Thoracic aorta (tissue), 2 donors: ENCODE results near the gene PSMA8. TPM values are rescaled to one million over a fixed set of nuclear protein-coding genes. Genes with fewer than 3 reads are reported as not detected.

Experiments used
- ATAC-seq: fragments of 150-250 bp; one replicate; pipeline ENCODE4 v1.8.0; 2017; ENCODE audit warnings: low read depth; ENCODE audit not compliant: insufficient number of reproducible peaks, low FRiP score
- DNase-seq: peaks from one replicate; pipeline ENCODE4 v3.0.0-alpha.2; 2020; ENCODE audit warnings: low spot score
- H3K27ac ChIP-seq, 2 donors: fragments of 200-600 bp; sonication (generic); 1 replicate in 1 of 2; 2 replicates in 1 of 2; pipeline ENCODE4 v1.5.1; 2016; ENCODE audit warnings: mild to moderate bottlenecking in 2 of 2, moderate library complexity in 2 of 2
- H3K27me3 ChIP-seq: fragments of 200-600 bp; sonication (generic); replicated peaks from 2 replicates; pipeline ENCODE4 v1.6.0; 2016; ENCODE audit warnings: mild to moderate bottlenecking; ENCODE audit not compliant: insufficient read depth
- H3K36me3 ChIP-seq: fragments of 200-600 bp; sonication (generic); one replicate; pipeline ENCODE4 v1.5.1; 2016
- H3K4me1 ChIP-seq, 2 donors: fragments of 200-600 bp; sonication (generic); 1 replicate in 1 of 2; 2 replicates in 1 of 2; pipeline versions ENCODE4 v1.5.1 to v1.6.0; 2016; ENCODE audit warnings: low read depth in 2 of 2, mild to moderate bottlenecking in 1 of 2; ENCODE audit not compliant: control insufficient read depth in 1 of 2
- H3K4me3 ChIP-seq: fragments of 200-600 bp; sonication (generic); 2 replicates; pipeline ENCODE4 v1.5.1; 2016; ENCODE audit warnings: mild to moderate bottlenecking
- H3K9me3 ChIP-seq: fragments of 200-600 bp; sonication (generic); 2 replicates; pipeline ENCODE4 v1.5.1; 2016
- CTCF ChIP-seq: fragments of 200-600 bp; sonication (generic); IDR thresholded peaks from one replicate; pipeline ENCODE4 v1.5.1; 2019; ENCODE audit warnings: antibody characterized with exemption
- total RNA-seq, 2 donors: library from RNA; depleted of rRNA; stranded (reverse); fragments of >200 nt; gene quantifications; one replicate each; pipeline versions ENCODE4 v1.1.0 to v1.2.3, GENCODE V29; 2016

The PSMA8 gene
- total RNA-seq = not detected

GRCh38 chr18:26133652-26134051 lies at the start of gene PSMA8:
Gene PSMA8, plus strand, starts transcription at chr18:26133869. Its CDS starts 97 bp downstream, at chr18:26133966.
- no peaks in the 10 kb centered on the region for H3K36me3 ChIP-seq
- DNase-seq (no peak), ATAC-seq (no peak)
- H3K4me1 ChIP-seq = no peaks in the 10 kb centered on the region
- H3K27ac ChIP-seq = no peak within 1 kb of the TSS
- H3K4me3 ChIP-seq = peak within 1 kb of the TSS; percentile 33
- H3K9me3 ChIP-seq = no peaks in the 10 kb centered on the region
- no peak for TF ChIP-seq CTCF
- H3K27me3 ChIP-seq = no peaks in the 10 kb centered on the region

GRCh38 chr18:26085056-26085455 lies 48.6 kb upstream of the PSMA8 start:
- ATAC-seq (no peak), DNase-seq (no peak)
- Histone ChIP-seq H3K4me3 (no peak overlapping the region), H3K4me1 (peaks cover 17 to 19% of the 10 kb centered on the region in 2 donors), H3K36me3 (no peaks in the 10 kb centered on the region), H3K9me3 (no peaks in the 10 kb centered on the region), H3K27me3 (no peaks in the 10 kb centered on the region), H3K27ac (no peak overlapping the region)
- TF ChIP-seq CTCF = no peak

- H3K27me3 ChIP-seq = no peaks in the 10 kb centered on the region
- no peaks in the 10 kb centered on the region for H3K9me3 ChIP-seq
- ATAC-seq = no peak
- no peaks in the 10 kb centered on the region for H3K36me3 ChIP-seq
- peaks cover 17 to 19% of the 10 kb centered on the region in 2 donors for H3K4me1 ChIP-seq
- TF ChIP-seq CTCF = no peak
- no peak for DNase-seq
- H3K27ac ChIP-seq = no peak overlapping the region
- no peak overlapping the region for H3K4me3 ChIP-seq
These were observed 46.7 kb upstream of the PSMA8 start for GRCh38 chr18:26086959-26087358.

- Histone ChIP-seq H3K27me3 (no peaks in the 10 kb centered on the region), H3K9me3 (no peaks in the 10 kb centered on the region), H3K36me3 (no peaks in the 10 kb centered on the region), H3K27ac (no peak overlapping the region), H3K4me3 (peak overlapping the region; percentile 99), H3K4me1 (peaks cover 17 to 19% of the 10 kb centered on the region in 2 donors)
- ATAC-seq = no peak
- no peak for TF ChIP-seq CTCF
- no peak for DNase-seq
These were observed 45.2 kb upstream of the PSMA8 start for GRCh38 chr18:26088487-26088886.

- Histone ChIP-seq H3K4me1 (peaks cover 17 to 19% of the 10 kb centered on the region in 2 donors), H3K27ac (peak overlapping the region; percentile 99), H3K9me3 (no peaks in the 10 kb centered on the region), H3K27me3 (no peaks in the 10 kb centered on the region), H3K36me3 (no peaks in the 10 kb centered on the region), H3K4me3 (peak overlapping the region; percentile 99)
- DNase-seq (no peak), ATAC-seq (no peak)
- no peak for TF ChIP-seq CTCF
These were observed 44.2 kb upstream of the PSMA8 start for GRCh38 chr18:26089293-26090129.
